ENCODE measurements around the gene CACNA2D3. TPM values are rescaled to one million over a fixed set of nuclear protein-coding genes. Genes with fewer than 3 reads are reported as not detected.
A peak's percentile ranks its signal among the peaks of the same experiment; 100 is the strongest.

CACNA2D3 gene
- total RNA-seq, 1 donor from 2014 or later, result 0.29 TPM

DNA sequence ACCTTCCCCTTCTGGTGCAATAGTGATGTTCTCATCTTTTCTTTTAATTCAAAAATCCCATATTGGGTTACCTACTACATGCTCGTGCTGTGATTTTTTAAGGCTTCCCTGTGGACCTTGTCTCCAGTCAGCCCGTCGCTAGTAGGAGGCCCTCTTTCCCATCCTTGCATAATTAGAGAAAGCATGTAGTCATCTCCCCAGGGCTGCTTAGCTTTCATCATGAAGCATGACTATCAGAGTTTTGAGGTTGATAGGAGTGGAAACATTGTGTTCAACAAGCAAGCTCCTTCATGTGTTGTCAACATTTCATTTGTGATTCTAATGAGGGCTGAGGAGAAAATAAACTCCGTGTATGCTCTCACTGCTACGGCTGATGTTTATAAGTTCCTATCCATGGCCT is 814.2 kb downstream of the CACNA2D3 start:
- Mint-ChIP-seq H3K36me3 (ENCODE audit: insufficient read depth) (no peaks in the 10 kb centered on the region), H3K27ac (peak overlapping the region; percentile 31), H3K27me3 (peaks cover 3% of the 10 kb centered on the region), H3K9me3 (ENCODE audit: low read depth) (no peaks in the 10 kb centered on the region), H3K4me1 (ENCODE audit: low read depth) (no peaks in the 10 kb centered on the region), H3K4me3 (ENCODE audit: low read depth) (no peak overlapping the region)
- TF ChIP-seq, protein P1, sequence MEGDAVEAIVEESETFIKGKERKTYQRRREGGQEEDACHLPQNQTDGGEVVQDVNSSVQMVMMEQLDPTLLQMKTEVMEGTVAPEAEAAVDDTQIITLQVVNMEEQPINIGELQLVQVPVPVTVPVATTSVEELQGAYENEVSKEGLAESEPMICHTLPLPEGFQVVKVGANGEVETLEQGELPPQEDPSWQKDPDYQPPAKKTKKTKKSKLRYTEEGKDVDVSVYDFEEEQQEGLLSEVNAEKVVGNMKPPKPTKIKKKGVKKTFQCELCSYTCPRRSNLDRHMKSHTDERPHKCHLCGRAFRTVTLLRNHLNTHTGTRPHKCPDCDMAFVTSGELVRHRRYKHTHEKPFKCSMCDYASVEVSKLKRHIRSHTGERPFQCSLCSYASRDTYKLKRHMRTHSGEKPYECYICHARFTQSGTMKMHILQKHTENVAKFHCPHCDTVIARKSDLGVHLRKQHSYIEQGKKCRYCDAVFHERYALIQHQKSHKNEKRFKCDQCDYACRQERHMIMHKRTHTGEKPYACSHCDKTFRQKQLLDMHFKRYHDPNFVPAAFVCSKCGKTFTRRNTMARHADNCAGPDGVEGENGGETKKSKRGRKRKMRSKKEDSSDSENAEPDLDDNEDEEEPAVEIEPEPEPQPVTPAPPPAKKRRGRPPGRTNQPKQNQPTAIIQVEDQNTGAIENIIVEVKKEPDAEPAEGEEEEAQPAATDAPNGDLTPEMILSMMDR (IDR thresholded peaks at IDR 0.05; ENCODE audit: unreplicated experiment), result no peak
- DNase-seq (ENCODE audit: low spot score, unreplicated experiment), result no peak

- no peaks in the 10 kb centered on the region for H3K4me1 Mint-ChIP-seq (ENCODE audit: low read depth)
- no peak overlapping the region for H3K27ac Mint-ChIP-seq
- H3K9me3 Mint-ChIP-seq (ENCODE audit: low read depth), result no peaks in the 10 kb centered on the region
- H3K4me3 Mint-ChIP-seq (ENCODE audit: low read depth), result no peak overlapping the region
- DNase-seq (ENCODE audit: low spot score, unreplicated experiment), result no peak
- peaks cover 3% of the 10 kb centered on the region for H3K27me3 Mint-ChIP-seq
- H3K36me3 Mint-ChIP-seq (ENCODE audit: insufficient read depth), result no peaks in the 10 kb centered on the region
- TF ChIP-seq, protein P1 (IDR thresholded peaks at IDR 0.05; ENCODE audit: unreplicated experiment), result no peak
These were observed 817.4 kb downstream of the CACNA2D3 start for GRCh38 chr3:54939557-54940300.

DNA sequence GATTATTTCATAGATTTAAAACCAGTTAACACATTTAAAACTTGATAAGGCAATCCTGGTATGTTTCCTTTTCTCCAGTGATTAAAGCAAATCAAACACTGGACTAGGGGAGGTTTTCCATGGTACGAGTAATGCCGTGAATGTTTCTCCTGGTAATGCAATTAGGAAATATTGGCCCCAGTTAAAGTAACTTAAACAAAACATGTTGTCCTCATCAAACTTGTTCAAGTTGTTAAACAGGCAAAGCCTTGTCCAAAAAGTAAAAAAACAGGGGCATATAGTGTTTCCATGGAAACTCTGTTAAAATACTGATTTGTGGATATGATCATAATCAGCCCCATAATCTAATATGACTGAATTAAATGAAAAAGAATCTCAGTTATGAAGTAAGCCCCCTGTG is 818.6 kb downstream of the CACNA2D3 start:
- DNase-seq (ENCODE audit: low spot score, unreplicated experiment), result no peak
- peaks cover 3% of the 10 kb centered on the region for H3K27me3 Mint-ChIP-seq
- TF ChIP-seq, protein P1 (IDR thresholded peaks at IDR 0.05; ENCODE audit: unreplicated experiment), result no peak
- no peak overlapping the region for H3K27ac Mint-ChIP-seq
- no peaks in the 10 kb centered on the region for H3K36me3 Mint-ChIP-seq (ENCODE audit: insufficient read depth)
- H3K4me3 Mint-ChIP-seq (ENCODE audit: low read depth), result no peak overlapping the region
- no peaks in the 10 kb centered on the region for H3K9me3 Mint-ChIP-seq (ENCODE audit: low read depth)
- H3K4me1 Mint-ChIP-seq (ENCODE audit: low read depth), result no peaks in the 10 kb centered on the region

DNA sequence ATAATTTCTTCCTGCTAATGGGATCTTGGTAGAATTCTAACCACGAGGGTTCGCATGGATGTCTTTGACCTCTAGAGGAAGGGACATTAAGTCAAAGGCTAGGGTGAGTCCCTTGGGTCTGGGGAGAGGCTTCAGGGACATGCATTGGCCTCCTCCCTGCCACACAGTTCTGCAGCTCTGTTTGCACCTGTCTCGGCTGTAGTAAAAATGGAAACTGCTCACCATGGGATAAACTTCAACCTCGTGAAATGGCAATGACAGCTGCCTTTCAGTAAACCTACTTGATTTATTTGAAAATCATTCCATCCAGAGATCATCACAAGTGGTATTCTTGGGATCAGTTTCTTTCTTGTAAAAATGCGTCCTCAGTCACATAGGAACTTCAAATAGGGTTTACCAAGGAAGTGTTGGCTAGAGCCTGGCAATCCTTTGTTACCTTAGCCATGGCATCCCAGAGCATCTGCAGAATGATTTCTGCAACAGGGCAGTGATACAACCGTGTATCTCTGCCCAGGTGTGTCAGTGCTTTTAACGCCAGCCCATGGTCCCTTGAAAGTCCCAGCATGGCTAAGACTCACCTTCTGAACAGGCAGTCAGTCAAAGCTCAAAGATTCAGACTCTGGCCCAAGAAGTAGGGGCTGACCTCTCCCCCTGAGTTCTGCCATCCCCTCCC is 819.5 kb downstream of the CACNA2D3 start:
- no peaks in the 10 kb centered on the region for H3K9me3 Mint-ChIP-seq (ENCODE audit: low read depth)
- H3K36me3 Mint-ChIP-seq (ENCODE audit: insufficient read depth), result no peaks in the 10 kb centered on the region
- peaks cover 3% of the 10 kb centered on the region for H3K27me3 Mint-ChIP-seq
- TF ChIP-seq, protein P1 (IDR thresholded peaks at IDR 0.05; ENCODE audit: unreplicated experiment), result no peak
- no peak overlapping the region for H3K27ac Mint-ChIP-seq
- DNase-seq (ENCODE audit: low spot score, unreplicated experiment), result no peak
- H3K4me3 Mint-ChIP-seq (ENCODE audit: low read depth), result no peak overlapping the region
- no peaks in the 10 kb centered on the region for H3K4me1 Mint-ChIP-seq (ENCODE audit: low read depth)

DNA sequence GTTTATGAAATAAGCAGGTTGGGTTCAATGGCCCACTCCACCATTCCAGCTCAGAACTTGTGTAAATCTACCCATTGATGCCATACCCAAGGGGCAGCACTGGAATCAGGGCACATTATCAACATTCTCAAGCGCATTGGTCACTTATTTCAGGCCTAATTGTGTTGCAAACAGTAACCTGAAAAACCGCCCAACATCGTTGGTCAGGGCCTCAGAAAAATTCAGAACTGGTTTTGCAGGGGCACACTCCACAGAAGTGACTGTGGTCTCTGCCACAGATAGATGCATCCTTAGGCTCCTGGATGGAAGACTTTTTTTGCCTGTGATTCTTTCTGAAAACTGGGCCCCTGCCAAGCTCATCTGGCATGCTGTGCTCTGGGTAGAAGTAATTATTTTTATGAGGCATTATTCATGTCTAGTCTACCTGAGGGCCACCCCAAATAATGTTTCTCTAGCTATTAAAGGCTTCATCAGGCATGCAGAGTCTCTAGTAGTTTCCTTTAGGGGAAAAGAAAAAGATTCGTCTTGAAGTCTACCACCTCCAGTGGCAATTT is 827.2 kb downstream of the CACNA2D3 start:
- no peaks in the 10 kb centered on the region for H3K9me3 Mint-ChIP-seq (ENCODE audit: low read depth)
- no peak for DNase-seq (ENCODE audit: low spot score, unreplicated experiment)
- TF ChIP-seq, protein P1 (IDR thresholded peaks at IDR 0.05; ENCODE audit: unreplicated experiment), result no peak
- H3K36me3 Mint-ChIP-seq (ENCODE audit: insufficient read depth), result no peaks in the 10 kb centered on the region
- no peaks in the 10 kb centered on the region for H3K4me1 Mint-ChIP-seq (ENCODE audit: low read depth)
- no peak overlapping the region for H3K4me3 Mint-ChIP-seq (ENCODE audit: low read depth)
- no peak overlapping the region for H3K27ac Mint-ChIP-seq
- peaks cover 5% of the 10 kb centered on the region for H3K27me3 Mint-ChIP-seq
